Measurements from ENCODE around the gene MSANTD2.

DNA sequence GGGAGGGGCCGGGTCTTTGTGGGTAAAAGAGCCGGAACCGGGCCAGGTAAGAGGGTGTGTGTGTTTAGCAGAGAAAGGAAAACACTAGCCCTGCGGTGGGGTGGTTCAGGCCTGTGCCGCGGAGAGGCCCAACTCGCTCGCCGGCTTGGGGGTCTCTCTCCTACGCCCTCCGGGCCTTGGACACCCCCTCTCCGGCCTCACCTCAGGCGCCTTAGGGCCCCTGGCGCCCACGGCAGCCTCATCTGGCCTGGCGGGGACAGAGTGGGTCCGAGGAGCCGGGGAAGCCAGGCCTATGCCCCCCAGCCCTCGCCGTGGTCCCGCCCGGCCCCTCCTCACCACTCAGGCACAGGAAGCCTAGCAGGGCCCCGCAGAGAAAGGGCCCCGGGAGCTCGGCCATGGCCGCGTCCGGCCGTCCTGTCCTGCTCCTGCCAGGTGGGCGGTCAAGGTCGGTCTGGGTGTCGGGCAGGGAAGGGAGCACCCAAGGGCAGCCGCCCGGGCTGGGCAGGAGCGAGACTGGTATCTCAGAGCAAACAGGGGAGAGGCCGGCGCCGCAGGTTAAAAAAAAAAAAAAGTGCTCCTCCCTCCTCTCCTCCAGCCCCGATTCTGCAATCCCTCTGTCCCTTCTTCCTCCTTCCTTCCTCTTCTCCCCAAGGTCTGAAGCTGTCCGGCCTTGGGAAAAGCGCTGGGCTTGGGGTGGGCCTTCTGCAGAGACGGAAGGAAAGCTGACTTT, 48.3 kb downstream of the MSANTD2 start, which contains the start of gene VSIG2:
- TF ChIP-seq, protein P1, sequence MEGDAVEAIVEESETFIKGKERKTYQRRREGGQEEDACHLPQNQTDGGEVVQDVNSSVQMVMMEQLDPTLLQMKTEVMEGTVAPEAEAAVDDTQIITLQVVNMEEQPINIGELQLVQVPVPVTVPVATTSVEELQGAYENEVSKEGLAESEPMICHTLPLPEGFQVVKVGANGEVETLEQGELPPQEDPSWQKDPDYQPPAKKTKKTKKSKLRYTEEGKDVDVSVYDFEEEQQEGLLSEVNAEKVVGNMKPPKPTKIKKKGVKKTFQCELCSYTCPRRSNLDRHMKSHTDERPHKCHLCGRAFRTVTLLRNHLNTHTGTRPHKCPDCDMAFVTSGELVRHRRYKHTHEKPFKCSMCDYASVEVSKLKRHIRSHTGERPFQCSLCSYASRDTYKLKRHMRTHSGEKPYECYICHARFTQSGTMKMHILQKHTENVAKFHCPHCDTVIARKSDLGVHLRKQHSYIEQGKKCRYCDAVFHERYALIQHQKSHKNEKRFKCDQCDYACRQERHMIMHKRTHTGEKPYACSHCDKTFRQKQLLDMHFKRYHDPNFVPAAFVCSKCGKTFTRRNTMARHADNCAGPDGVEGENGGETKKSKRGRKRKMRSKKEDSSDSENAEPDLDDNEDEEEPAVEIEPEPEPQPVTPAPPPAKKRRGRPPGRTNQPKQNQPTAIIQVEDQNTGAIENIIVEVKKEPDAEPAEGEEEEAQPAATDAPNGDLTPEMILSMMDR (IDR thresholded peaks at IDR 0.05; ENCODE audit: low read depth, low read length, poor library complexity, severe bottlenecking): no peak
- no peak for TF ChIP-seq EZH2phosphoT487 (IDR thresholded peaks at IDR 0.05; ENCODE audit: borderline replicate concordance, low read length)

Measured in DOHH2 (cell line).